OCI-LY1 (cell line): Measurements from ENCODE around the gene SEC14L3.

Source experiments
- EZH2 ChIP-seq: fragments of 200-600 bp; sonication (generic), shearing (Covaris generic); IDR thresholded peaks from 2 replicates; pipeline ENCODE4 v1.8.0; 2017; ENCODE audit warnings: borderline replicate concordance, mixed run types, mild to moderate bottlenecking, antibody characterized with exemption, low read length, moderate library complexity, mixed read lengths
- TF ChIP-seq, protein P1 (sequence below): fragments of 200-600 bp; sonication (generic), shearing (Covaris generic); IDR thresholded peaks from 2 replicates; pipeline ENCODE4 v1.5.1; 2017; ENCODE audit warnings: mild to moderate bottlenecking, antibody characterized with exemption, low read length, moderate library complexity, mixed read lengths

DNA sequence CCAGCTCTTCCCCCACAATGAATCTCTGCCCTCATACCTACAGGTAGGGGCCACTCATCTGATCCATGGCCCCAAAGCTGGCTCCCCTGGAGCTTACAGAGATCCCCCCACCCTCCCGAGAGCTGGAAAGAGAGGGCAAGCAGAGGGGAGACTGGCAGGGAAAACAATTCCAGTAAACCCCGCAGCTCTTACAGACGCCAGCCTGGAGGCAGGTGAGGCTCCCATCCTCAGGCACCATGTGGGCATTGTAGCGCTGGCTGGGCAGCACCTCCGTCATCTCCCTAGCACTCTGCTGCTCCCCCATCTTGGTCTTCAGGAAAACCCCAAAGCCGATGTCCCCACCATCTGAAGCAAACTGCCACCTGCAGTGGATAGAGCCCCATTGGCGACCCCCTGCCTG, 19.6 kb upstream of the SEC14L3 start:
- no peak for TF ChIP-seq EZH2
- TF ChIP-seq, protein P1, sequence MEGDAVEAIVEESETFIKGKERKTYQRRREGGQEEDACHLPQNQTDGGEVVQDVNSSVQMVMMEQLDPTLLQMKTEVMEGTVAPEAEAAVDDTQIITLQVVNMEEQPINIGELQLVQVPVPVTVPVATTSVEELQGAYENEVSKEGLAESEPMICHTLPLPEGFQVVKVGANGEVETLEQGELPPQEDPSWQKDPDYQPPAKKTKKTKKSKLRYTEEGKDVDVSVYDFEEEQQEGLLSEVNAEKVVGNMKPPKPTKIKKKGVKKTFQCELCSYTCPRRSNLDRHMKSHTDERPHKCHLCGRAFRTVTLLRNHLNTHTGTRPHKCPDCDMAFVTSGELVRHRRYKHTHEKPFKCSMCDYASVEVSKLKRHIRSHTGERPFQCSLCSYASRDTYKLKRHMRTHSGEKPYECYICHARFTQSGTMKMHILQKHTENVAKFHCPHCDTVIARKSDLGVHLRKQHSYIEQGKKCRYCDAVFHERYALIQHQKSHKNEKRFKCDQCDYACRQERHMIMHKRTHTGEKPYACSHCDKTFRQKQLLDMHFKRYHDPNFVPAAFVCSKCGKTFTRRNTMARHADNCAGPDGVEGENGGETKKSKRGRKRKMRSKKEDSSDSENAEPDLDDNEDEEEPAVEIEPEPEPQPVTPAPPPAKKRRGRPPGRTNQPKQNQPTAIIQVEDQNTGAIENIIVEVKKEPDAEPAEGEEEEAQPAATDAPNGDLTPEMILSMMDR: no peak
